Amygdala (tissue), 56 donors: ENCODE results near the gene TMEM108.
"Not testable (repeated sequence)": the region's sequence is repeated elsewhere in the genome, so short reads cannot be mapped to it uniquely, and the experiment has no call there.

Experiments
- DNase-seq, 56 donors: peaks; one replicate each; lab custom pipeline; 2025; lab: John Stamatoyannopoulos, UW

The TMEM108 gene

GRCh38 chr3:133038089-133038730, at the start of gene TMEM108:
Gene TMEM108, plus strand, starts transcription at chr3:133038391.
- DNase-seq: peak; percentile 39 to 94 (median 83)

- DNase-seq: no peak
These were observed 42.2 kb upstream of the TMEM108 start for GRCh38 chr3:132995971-132996370.

GRCh38 chr3:132997404-132998185, 40.6 kb upstream of the TMEM108 start:
- no peak for DNase-seq

GRCh38 chr3:133005032-133005431, 33.2 kb upstream of the TMEM108 start:
- not testable (repeated sequence) for DNase-seq

- no peak for DNase-seq
These were observed 30.6 kb upstream of the TMEM108 start for GRCh38 chr3:133007601-133008000.

- no peak for DNase-seq
These were observed 23.9 kb upstream of the TMEM108 start for GRCh38 chr3:133014325-133014724.

GRCh38 chr3:133015573-133015972, 22.6 kb upstream of the TMEM108 start:
- not testable (repeated sequence) for DNase-seq

- no peak for DNase-seq
These were observed 21.3 kb upstream of the TMEM108 start for GRCh38 chr3:133016838-133017309.

GRCh38 chr3:133018921-133019320, 19.3 kb upstream of the TMEM108 start:
- no peak for DNase-seq

GRCh38 chr3:133021206-133021605, 17.0 kb upstream of the TMEM108 start:
- DNase-seq: no peak

- DNase-seq: no peak
These were observed 14.8 kb upstream of the TMEM108 start for GRCh38 chr3:133023362-133023761.

- no peak for DNase-seq
These were observed 12.6 kb upstream of the TMEM108 start for GRCh38 chr3:133025546-133025945.

- DNase-seq: no peak
These were observed 5.9 kb upstream of the TMEM108 start for GRCh38 chr3:133032301-133032700.

- DNase-seq: peak in 3 of 56 donors; percentile 4 to 29 (median 8)
These were observed 755 bp upstream of the TMEM108 start for GRCh38 chr3:133037436-133037835.

GRCh38 chr3:133038731-133039375, 662 bp downstream of the TMEM108 start:
- peak in 30 of 56 donors; percentile 7 to 69 (median 34) for DNase-seq

- DNase-seq: peak in 55 of 56 donors; percentile 12 to 92 (median 68)
These were observed 2.7 kb downstream of the TMEM108 start for GRCh38 chr3:133040696-133041523.

GRCh38 chr3:133041524-133041829, 3.3 kb downstream of the TMEM108 start:
- no peak for DNase-seq

GRCh38 chr3:133042778-133043177, 4.6 kb downstream of the TMEM108 start:
- no peak for DNase-seq

GRCh38 chr3:133047980-133048379, 9.8 kb downstream of the TMEM108 start:
- no peak for DNase-seq

- no peak for DNase-seq
These were observed 11.3 kb downstream of the TMEM108 start for GRCh38 chr3:133049491-133049890.

GRCh38 chr3:133050891-133051290, 12.7 kb downstream of the TMEM108 start:
- no peak for DNase-seq
